Kidney epithelial cell (primary cell): Measurements from ENCODE around the gene FHOD3. TPM values are rescaled to one million over a fixed set of nuclear protein-coding genes. Genes with fewer than 3 reads are reported as not detected.

Experiments
- DNase-seq: peaks from one replicate; pipeline ENCODE4 v3.0.0-alpha.2; 2010; ENCODE audit warnings: low read depth
- H3K27me3 ChIP-seq: 2 replicates; pipeline ENCODE4 v1.6.0; 2011; ENCODE audit warnings: low read length; ENCODE audit not compliant: control insufficient read depth, insufficient read depth
- H3K36me3 ChIP-seq: 2 replicates; pipeline ENCODE4 v1.5.1; 2011; ENCODE audit warnings: low read length; ENCODE audit not compliant: control insufficient read depth, insufficient read depth
- H3K4me3 ChIP-seq: 2 replicates; pipeline ENCODE4 v1.5.1; 2011; ENCODE audit warnings: low read depth, mild to moderate bottlenecking, control low read depth, low read length
- CTCF ChIP-seq: IDR thresholded peaks from 2 replicates; pipeline ENCODE4 v1.5.1; 2011; ENCODE audit warnings: mild to moderate bottlenecking, moderate library complexity, low read length, control low read depth, inconsistent platforms; ENCODE audit not compliant: insufficient read depth, poor library complexity, severe bottlenecking
- total RNA-seq: library from RNA; depleted of rRNA; stranded (reverse); fragments of >200 nt; gene quantifications from 2 replicates; pipeline ENCODE4 v1.2.3, GENCODE V29; 2015

Gene FHOD3
- total RNA-seq, 1 donor from 2014 or later = 47.2 TPM

- DNase-seq = peak; percentile 99
- Histone ChIP-seq H3K27me3 (no peaks in the 10 kb centered on the region), H3K36me3 (no peaks in the 10 kb centered on the region), H3K4me3 (no peak overlapping the region)
- TF ChIP-seq CTCF = no peak
Observed at GRCh38 chr18:36309436-36310391, 12.2 kb downstream of the FHOD3 start.

- Histone ChIP-seq H3K36me3 (no peaks in the 10 kb centered on the region), H3K27me3 (no peaks in the 10 kb centered on the region), H3K4me3 (no peak overlapping the region)
- TF ChIP-seq CTCF = no peak
- no peak for DNase-seq
Observed at GRCh38 chr18:36311026-36311570, 13.6 kb downstream of the FHOD3 start.

- TF ChIP-seq CTCF = no peak
- no peak for DNase-seq
- no peaks in the 10 kb centered on the region for H3K36me3 ChIP-seq
- H3K27me3 ChIP-seq = no peaks in the 10 kb centered on the region
- H3K4me3 ChIP-seq = no peak overlapping the region
Observed at GRCh38 chr18:36312806-36313395, 15.4 kb downstream of the FHOD3 start.

GRCh38 chr18:36314098-36314497 is 16.6 kb downstream of the FHOD3 start:
- no peak for TF ChIP-seq CTCF
- Histone ChIP-seq H3K4me3 (no peak overlapping the region), H3K36me3 (no peaks in the 10 kb centered on the region), H3K27me3 (no peaks in the 10 kb centered on the region)
- DNase-seq = no peak

GRCh38 chr18:36314754-36315153 is 17.2 kb downstream of the FHOD3 start:
- TF ChIP-seq CTCF = no peak

More at GRCh38 chr18:36314754-36315153, 17.2 kb downstream of the FHOD3 start:
- Histone ChIP-seq H3K27me3 (no peaks in the 10 kb centered on the region), H3K4me3 (no peak overlapping the region), H3K36me3 (no peaks in the 10 kb centered on the region)
- DNase-seq = peak; percentile 98
